NCI-H1092 (cell line): ENCODE results near the gene DYNLT1.
"Not testable (repeated sequence)": the region's sequence is repeated elsewhere in the genome, so short reads cannot be mapped to it uniquely, and the experiment has no call there.

Experiments used
- DNase-seq: peaks from one replicate; lab custom pipeline; 2025; lab: John Stamatoyannopoulos, UW

DYNLT1 gene

DNA sequence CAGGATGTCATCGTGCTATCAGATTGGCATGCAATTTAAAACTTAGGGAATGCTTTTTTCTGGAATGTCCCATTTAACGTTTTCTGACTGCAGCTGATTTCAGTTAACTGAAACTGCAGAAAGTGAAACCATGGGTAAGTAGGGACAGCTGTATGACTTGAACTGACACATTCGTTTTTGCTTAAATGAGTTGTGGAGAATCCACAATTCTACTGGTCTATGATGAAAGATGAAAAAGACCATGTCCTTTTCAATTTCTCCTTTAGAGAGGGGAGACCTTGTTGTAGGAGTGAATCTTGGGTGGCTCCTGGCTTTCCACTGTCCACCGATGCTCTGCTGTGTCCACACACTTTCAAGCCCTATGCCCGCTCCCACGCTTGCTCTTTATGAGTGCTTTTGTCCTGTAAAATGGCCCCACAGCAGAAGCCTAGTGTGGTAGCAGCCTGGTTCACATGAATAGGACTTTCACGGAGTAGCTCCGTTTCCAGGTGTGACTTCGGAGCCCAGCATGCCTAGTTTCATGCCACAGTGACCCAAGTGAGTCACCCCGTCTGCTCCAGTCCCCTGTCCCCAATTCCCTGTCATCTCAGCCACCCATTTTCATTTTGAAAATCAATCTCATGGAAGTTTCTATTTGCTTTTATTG lies 21.9 kb downstream of the DYNLT1 start:
- DNase-seq = no peak

DNA sequence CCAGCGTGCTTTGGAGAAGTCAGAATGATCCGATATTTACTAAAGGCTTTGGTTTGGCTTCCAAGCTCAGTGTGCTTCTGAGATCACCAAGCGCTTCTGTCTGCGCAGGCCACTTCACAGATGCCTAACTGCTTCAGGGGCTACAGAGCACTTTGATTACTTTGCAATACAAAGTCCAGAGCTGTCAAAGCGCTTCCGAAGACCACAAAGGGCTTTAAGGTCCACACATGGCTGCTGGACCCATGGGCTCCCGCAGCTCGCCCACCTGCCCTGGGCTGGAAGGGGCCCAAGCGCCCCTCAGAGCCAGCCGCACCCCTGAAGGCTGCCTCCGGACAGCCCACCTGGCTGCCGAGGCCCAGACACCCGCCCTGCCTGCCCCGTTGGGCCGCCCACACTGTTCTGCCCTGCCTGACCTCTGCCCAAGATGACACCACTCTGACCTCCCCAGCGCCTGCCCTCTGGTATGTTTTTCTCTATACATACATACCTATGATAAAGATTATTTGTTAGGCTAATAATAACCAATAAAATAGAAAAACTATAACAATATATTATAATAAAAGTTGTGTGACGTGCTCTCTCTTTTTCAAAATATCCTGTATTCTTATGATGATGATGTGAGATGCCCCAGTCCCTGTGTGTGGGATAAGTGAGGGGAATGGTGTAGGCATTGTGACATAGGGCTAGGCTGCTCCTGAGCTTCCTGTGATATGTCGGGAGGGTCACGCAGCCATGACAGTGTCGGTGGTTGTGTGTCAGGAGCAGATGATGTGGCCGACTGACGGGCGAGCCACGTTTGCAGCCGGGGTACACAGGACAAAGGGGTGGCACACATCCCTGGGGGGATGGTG lies 22.6 kb downstream of the DYNLT1 start:
- DNase-seq = no peak

DNA sequence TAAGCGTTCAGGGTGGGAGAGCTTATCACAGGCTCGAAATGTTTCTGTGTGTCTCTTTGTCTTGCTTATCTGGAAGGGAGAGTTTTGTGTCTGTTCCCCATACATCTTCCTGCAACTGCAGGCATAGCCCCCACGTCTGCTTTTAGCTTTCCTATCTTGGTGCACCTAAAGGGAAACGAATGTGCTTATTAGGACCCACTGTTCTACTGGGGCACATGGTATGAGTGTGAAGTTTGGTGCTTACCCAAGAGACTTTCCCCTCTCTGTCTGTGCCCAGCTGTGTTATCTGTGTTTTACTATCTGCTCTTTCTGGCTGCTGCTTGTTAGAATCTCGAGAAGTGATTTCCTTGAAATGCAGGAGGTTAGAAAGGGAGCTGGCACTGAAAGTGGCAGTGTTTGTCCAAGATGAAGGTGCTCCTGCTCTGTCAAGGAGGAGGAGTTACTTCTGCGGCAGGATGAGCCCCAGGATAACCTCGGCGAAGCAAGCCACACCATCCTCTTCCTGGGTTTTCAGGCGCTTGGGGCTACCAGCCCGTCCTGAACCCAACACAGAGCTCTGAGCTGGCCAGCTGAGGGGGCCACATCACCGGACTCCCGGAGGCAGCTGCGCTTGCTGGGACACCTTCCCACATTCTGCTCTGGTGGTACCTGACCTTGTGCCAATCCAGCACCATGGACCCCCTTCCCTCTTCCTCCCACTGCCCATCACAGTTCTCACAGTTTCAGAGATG lies 23.4 kb downstream of the DYNLT1 start:
- DNase-seq = no peak

DNA sequence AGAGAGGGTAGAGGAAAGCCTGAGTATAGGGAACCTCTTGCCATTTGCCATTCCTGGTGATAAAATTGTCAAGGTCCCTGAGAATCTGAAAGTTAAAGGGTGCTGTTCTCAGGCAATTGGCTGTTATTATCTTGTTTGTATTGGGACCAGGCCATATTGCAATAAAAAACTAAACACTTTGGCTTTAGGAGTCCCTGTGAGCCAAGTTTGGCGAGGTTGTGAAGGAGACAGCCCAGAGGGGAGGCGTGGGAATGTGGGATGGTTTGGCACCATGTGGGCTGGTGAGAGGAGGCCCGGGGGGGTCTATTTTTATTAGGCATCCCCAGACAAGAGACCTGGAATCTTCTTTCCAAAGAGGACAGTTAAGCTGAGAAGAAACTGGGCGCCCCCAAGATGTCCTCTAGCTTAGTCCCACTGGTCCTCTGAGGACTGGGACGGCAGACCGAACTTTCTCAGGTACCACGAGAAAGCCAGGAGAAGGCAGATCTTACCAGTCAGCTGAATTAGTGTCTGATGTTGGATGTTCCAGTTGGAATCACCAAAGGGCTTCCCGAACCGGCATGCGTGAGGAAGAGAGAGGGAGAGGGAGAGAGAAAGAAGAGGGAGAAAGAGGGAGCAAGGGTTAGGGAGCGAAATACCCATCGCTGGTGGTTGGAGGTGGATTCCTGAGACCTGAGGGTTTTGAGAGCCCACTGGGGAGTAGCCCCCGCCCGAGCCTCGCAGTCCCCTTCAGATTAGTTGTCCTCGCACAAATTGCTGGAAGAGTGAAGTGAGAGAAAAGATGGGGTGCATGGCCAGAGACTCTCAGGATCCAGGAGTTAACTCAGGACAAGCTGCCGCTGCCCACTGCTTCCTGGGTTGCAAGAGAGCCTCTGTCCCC lies 24.4 kb downstream of the DYNLT1 start:
- no peak for DNase-seq

DNA sequence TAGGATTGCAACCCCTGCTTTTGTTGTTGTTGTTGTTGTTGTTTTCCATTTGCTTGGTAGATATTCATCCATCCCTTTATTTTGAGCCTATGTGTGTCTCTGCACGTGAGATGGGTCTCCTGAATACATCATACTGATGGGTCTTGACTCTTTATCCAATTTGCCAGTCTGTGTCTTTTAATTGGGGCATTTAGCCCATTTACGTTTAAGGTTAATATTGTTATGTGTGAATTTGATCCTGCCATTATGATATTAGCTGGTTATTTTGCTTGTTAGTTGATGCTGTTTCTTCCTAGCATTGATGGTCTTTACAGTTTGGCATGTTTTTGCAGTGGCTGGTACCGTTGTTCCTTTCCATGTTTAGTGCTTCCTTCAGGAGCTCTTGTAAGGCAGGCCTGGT lies 26.3 kb downstream of the DYNLT1 start:
- not testable (repeated sequence) for DNase-seq

DNA sequence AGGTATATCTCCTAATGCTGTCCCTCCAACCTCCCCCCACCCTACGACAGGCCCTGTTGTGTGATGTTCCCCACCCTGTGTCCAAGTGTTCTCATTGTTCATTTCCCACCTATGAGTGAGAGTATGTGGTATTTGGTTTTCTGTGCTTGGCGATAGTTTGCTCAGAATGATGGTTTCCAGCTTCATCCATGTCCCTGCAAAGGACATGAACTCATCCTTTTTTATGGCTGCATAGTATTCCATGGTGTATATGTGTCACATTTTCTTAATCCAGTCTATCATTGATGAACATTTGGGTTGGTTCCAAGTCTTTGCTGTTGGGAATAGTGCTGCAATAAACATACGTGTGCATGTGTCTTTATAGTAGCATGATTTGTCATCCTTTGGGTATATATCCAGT lies 29.9 kb downstream of the DYNLT1 start:
- DNase-seq = not testable (repeated sequence)

DNA sequence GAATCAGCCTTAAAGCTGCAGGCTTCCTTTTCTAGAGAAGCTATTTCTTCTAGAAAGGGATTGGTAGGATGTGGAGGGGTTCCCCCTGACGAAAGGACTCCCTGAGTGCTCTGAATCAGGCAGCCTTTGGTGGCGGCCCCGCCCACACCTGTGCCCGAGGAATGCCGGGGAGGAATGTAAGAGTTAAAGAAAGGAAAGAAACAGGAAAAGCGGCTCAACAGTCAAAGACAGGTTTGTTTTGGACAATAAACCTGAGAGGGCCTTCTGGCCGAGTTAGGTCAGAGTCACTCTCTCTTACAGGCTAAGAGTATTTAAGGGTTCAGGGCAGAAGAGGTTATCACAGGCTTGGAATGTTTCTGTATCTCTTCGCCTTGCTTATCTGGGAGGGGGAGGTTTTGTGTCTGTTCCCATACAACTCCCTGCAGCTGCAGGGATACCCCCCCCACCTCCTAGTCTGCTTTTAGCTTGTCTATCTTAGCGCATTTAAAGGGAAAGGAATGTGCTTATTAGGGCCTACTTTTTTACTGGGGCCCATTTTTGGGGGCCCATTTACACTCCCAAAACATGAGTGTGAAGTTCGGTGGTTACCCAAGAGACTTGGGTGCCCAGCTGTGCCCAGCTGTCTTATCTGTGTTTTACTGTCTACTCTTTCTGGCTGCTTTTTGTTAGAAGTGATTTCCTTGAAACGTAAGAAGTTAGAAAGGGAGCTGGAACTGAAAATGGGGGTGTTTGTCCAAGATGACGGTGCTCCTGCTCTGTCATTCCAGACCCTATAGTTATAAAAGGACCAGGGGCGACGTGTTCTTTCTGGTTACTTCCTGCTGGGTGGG lies 32.8 kb downstream of the DYNLT1 start:
- DNase-seq = no peak

DNA sequence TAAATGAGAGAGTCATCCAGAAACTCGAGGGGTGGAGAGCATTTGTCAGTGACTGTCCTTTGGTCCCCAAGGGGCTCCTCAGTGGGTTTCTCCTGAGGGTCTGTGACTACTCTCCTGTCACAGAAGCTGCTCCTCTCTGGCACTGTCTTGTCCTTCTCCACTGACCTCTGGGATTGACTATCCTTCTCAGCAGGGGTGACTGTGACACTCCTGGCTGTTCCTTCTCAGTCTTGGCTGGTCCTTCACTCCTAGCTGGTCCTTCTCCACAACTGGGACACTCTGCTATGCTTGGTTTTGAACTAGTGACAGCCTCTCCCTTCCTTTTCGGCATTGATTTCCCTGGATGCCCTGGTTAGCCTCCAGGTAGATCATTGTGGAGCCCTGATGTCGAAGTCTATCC lies 33.5 kb downstream of the DYNLT1 start:
- no peak for DNase-seq

DNA sequence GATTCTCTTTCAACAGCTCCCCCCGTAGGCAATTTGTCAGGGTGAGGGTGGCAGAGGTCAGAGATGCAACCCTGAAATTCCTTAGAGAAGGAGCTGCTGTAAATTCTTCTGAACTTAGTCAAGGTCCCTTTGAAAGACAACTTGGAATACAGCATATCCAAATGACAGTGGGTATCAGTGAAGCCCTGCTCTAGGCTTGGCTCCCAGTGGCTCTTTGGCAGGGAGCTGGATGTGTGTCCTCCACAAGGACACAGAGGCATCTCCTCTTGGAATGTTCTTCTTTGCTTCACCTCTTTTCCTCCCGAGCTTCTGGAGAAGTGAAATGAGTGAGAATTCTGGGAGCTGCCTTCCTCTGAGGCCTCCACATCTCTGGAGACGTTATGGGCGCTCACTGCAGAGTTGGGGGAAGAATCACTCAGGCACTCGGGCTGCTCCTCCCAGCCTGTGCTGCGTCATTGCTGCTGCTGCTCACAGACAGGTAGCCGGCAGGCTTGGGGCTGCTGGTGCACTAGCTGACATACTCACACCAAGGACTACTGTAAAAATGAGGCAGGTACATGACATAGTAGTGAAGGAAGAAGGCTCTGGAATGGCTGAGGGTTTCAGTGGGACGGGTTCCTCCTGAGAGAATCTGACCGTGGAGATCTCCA lies 34.1 kb downstream of the DYNLT1 start:
- DNase-seq = no peak

DNA sequence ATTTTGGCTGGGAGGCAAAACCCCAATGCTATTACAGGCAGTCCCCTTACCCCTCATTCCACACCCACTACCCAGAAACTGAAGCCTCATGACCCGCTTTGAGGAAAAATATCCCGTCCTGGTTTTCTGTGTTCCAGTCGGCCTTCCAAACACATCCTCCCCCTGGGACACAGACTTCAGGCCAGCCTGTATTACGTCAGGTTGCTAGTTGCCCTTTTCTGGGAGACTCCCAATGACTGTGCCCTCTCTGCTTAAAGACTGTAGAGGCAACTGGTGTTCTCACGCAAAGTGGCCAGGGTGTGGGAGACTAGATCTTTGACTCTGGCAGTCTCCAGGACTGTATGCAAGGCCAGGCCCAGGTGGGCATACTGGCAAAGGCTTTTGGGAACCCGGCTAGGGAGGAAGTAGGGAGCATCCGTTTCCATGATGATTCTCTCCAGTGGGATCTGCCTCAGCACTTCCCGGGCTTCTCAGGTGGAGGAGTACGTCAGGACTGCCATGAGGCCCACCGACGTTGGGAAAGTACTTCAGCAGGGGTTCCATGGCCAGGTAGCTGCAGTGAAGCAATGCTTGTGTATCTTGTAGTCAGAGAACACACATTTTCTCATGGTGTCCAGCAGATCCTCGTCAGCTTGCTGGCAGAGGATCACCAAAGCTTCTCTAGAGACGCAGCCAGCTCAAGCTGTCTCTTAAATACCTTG lies 34.9 kb downstream of the DYNLT1 start:
- no peak for DNase-seq

DNA sequence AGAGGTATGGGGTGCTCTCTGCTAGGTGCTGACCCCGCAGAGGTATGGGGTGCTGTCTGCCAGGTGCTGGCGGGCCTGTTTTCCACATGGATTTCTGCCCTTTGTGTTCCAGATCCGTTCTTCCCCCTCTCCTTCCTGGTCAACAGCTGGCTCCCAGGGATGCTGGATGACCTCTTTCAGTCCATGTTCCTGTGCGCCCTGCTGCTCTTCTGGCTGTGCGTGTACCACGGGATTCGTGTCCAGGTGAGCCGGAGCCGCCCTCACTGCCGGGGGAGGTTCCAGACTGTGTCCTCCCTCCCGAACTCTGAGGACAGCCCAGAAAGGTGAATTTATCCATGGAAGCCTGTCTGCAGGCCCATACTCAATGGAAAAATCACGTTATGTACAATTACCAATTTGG lies 36.3 kb downstream of the DYNLT1 start:
- DNase-seq = no peak

DNA sequence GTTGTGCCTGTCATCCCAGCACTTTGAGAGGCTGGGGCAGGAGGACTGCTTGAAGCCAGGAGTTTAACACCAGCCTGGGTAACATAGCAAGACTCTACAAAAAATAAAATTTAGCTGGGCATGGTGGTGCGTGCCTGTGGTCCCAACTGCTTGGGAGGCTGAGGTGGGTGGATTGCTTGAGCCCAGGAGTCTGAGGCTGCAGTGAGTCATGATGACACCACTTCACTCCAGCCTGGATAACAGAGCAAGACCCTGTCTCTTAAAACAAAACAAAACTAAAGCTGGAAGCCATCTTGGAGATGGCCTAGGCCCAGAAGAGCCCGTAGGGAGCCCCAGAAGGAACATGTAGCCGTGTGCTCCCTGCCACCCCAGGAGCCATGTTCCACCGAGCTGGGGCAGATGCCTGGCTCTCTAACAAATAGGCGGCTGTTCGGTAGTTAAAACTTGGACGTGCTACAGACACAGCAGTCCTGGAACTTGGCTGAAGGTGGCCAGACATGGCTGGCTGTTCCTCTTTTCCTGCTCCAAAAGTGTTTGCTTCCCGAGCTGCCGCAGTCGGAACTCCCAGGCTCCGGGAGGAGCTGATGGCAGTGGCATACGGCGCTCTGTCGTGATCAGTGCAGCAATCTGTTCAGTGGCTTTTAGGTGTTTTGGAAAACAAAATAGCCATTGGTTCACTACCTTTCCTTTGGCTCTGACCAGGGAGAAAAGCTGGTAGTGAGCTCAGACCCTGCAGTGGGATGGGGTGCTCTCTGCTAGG lies 37.0 kb downstream of the DYNLT1 start:
- DNase-seq = no peak

DNA sequence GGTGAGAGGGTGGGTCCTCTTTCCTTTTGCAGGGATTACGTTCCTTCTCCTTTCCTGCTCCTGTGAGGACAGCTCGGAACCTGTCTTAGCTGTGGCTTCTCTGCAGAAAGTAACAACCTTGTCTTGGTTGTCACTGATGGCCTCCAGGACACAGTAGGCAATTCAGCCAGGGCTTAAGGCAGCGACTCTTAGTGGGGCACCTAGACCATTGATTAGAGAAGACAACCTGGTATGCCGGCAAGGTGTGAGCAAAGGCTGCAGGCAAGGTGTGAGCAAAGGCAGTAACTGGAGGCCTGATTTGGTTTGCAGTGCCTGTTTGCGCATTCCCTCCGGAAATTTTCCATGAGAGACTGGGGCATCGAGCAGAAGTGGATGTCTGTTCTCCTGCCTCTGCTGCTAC lies 37.6 kb downstream of the DYNLT1 start:
- DNase-seq = no peak

DNA sequence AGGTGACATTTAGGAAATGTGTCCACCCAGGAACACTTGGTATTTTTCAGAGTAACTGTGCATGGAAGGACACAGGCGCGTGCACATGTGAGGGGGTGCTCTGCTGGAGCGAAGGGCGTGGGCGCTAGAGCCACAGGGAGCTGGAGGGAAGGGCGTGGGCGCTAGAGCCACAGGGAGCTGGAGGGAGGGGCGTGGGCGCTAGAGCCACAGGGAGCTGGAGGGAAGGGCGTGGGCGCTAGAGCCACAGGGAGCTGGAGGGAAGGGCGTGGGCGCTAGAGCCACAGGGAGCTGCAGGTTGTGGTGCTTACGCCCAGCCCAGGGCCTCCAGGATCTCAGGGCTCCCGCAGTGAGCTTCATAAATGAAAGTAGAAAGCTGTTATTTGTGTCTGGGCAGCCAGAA lies 38.5 kb downstream of the DYNLT1 start:
- not testable (repeated sequence) for DNase-seq

DNA sequence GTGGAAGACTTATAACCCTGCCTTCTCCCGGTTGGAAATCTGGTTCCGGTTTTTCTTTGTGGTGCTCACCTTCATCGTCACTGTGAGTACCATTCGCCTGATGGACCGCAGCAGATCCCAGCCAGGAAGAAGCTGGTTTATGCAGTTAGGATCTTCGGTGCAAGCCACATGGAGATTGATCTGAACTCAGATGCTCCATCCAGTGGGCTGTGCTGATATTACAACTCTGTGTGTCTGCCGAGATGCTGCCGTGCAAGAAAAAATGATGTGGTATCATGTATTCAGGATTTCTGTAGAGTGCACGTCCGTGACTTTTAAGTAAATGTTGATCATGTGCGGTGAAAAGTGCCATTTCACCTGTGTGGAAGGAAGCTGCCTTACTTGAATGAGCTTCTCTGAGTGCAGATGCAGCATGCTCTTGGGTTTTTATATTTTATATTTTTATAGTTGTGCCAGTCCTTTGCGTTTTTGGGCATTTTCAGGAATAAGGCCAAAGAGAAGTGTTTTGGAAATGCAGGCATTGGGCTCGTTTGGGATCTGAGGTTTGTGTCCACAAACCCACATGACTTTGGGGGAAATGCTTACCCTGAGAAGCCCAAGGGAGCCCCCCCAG lies 39.2 kb downstream of the DYNLT1 start:
- peak; percentile 71 for DNase-seq

DNA sequence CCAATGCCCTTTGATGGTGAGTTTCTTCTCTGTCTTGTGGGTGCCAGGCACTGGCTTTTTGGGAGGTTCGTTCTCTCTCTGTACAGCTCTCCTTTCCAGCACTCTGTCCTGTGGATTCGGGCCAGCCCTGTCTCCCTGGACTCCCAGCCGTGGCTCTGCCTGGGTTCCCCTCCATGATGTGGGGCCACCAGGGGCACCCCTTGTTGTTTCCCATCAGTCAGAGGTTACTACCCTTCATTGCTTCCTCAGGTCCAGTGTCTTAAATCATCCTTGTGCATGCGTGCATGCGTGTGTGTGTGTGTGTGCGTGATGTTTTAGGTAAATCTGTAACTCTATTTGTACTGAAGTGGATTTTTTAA lies 40.5 kb downstream of the DYNLT1 start:
- DNase-seq = no peak

DNA sequence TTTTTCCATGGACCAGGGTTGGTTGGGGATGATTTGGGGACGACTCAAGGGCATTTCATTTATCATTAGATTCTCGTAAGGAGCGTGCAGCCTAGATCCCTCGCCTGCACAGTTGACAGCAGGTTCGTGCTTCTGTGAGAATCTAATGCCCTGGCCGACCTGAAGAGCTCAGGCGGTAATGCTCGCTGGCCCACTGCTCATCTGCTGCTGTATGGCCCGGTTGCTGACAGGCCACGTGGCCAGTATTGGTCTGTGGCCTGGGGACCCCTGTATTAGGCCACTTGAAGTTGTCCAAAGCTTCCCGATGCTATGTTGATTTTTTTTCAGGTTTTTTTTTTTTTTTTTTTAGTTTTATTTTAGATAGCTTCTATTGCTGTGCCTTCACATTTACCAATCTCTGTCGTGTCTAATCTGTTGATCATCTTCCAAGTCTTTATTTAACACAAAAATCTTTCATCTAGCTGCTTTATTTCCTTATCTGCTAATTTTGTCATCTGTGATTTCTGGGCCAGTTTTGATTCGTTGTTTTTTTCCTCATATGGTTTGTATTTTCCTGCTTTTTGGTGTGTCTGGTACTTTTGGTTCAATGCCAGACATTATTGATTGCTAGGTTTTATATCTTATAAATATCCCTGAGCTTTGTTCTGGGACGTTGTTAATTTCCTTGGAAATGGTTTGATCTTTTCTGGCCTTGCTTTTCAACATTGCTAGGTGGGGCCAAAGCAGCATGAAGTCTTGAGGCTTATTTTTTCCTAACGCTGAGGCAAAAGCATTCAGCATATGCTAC lies 41.1 kb downstream of the DYNLT1 start:
- no peak for DNase-seq

DNA sequence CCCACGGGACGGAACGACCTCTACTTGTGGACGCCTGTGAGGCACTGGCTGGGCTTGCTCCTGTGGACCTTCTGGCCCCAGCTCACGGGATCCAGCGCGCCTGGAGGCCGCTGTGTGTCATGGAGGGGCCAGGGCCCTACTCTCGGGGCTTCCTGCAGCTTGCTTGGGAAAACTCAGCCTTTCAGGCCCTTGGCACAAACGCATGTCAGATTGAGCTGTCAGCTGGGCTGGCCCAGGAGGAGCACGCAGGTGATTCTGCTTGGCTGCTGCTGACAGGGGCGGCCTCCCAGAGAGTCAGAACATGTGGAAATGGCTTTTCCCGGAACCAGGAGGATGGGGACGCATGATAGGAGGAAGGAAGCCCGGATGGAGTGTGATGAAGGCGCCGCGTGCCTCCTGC lies 44.9 kb downstream of the DYNLT1 start:
- DNase-seq = no peak
